Measurements from ENCODE around the gene LDLRAD4. TPM values are rescaled to one million over a fixed set of nuclear protein-coding genes. Genes with fewer than 3 reads are reported as not detected.

The LDLRAD4 gene
- total and polyA plus RNA-seq, 9 of the 15 experiments (the other 6 are each of a cell fraction or from before 2014, with no cell fraction given) = 0.01 TPM; not detected in 8

GRCh38 chr18:13194239-13194638 is 24.3 kb upstream of the LDLRAD4 start:
- in situ Hi-C loops (cut with MboI) = no loop called here
- ChIA-PET POLR2A (interaction anchor here (0.7 kb wide), 1 partner anchor 11 kb away, joined by 3 read pairs; no protein-coding TSS in a partner anchor), CTCF (ENCODE audit: low intra/inter-chr PET ratio) (no interaction called here)
- no peak overlapping the region for H3K4me3 ChIP-seq
- no peak overlapping the region for H2AFZ ChIP-seq (ENCODE audit: low read depth, low read length)
- no peaks in the 10 kb centered on the region for H3K9me1 ChIP-seq (ENCODE audit: control insufficient read depth, insufficient read depth, low read length)
- ATAC-seq = no peak
- no peaks in the 10 kb centered on the region; a peak in 1 of 5 replicates for H3K4me1 ChIP-seq (replicated peaks in 1 of 2; ENCODE audit: control insufficient read depth in 2 of 2, insufficient read depth in 2 of 2, low read length in 2 of 2)
- WGBS (ENCODE audit: insufficient coverage, low coverage, missing lambda C conversion rate) = 0% methylated on average over 2 of the region's 2 CpGs
- peaks cover under 1% of the 10 kb centered on the region; the same call in 1 of the 2 replicates for H3K9me3 ChIP-seq (replicated peaks; ENCODE audit: control insufficient read depth, insufficient read depth, low read depth, low read length)
- no peak for FAIRE-seq
- no peak overlapping the region for H3K4me2 ChIP-seq (ENCODE audit: insufficient read depth, low read length)
- no peaks in the 10 kb centered on the region for H3K36me3 ChIP-seq (ENCODE audit: control insufficient read depth, insufficient read depth, low read length)
- no peaks in the 10 kb centered on the region for H4K20me1 ChIP-seq (replicated peaks; ENCODE audit: control insufficient read depth, insufficient read depth, low read length)
- H3K27ac ChIP-seq (ENCODE audit: extremely low read depth, low read depth, low read length) = no peak overlapping the region
- intact Hi-C loops (cut with micrococcal nuclease) = no loop called here
- no peak for DNase-seq (ENCODE audit: extremely low read depth in 1 of 4, low spot score in 3 of 4)
- H3K79me2 ChIP-seq (ENCODE audit: control insufficient read depth, insufficient read depth, low read length) = no peaks in the 10 kb centered on the region
- no peak overlapping the region for H3K9ac ChIP-seq (ENCODE audit: insufficient read depth in 1 of 2, low read depth in 2 of 2, low read length in 2 of 2)
- H3K27me3 ChIP-seq (ENCODE audit: control insufficient read depth in 2 of 2, insufficient read depth in 2 of 2, low read length in 2 of 2) = peaks cover 3 to 4% of the 10 kb centered on the region in 2 experiments; a peak in 2 of 5 replicates
- TF ChIP-seq KDM5B (IDR thresholded peaks at IDR 0.05; ENCODE audit: insufficient replicate concordance, low read depth, low read length) = no peak
- TF ChIP-seq C11orf30 (IDR thresholded peaks at IDR 0.05; ENCODE audit: low read depth) = peak; percentile 6; the same call in 1 of the 2 replicates
- no peak for TF ChIP-seq ZNF699 (CRISPR knock-in tag; IDR thresholded peaks at IDR 0.05; ENCODE audit: insufficient replicate concordance)
- TF ChIP-seq RFX5 (IDR thresholded peaks at IDR 0.05; ENCODE audit: low read depth, low read length) = 0 out of 2 replicates have a peak, but pooled peaks have one; percentile 66
- BruUV-seq (replicated peaks) = no TSS peak

DNA sequence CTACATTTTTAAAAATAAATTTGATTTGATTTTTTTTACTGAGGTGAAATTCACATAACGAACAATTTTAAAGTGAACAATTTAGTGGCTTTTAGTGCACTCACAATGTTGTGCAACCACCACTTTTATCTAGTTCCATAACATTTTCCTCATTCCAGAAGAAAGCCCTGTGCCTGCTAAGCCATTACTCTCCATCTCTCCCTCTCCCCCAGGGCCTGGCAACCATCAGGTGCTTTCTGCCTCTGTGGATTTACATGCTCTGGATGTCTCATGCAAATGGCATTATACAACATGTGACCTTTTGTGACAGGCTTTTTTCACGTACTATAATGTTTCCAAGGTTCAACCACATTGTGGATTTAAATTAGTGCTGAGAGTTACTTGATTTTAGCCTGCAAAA is 19.9 kb upstream of the LDLRAD4 start:
- DNase-seq (ENCODE audit: extremely low read depth in 1 of 4, low spot score in 3 of 4) (no peak), ATAC-seq (no peak), FAIRE-seq (no peak)
- no peak overlapping the region for H3K9ac ChIP-seq (ENCODE audit: insufficient read depth in 1 of 2, low read depth in 2 of 2, low read length in 2 of 2)
- WGBS (ENCODE audit: insufficient coverage, low coverage, missing lambda C conversion rate) = 0% methylated on average over 2 of the region's 2 CpGs
- ChIA-PET CTCF (ENCODE audit: low intra/inter-chr PET ratio) (no interaction called here), POLR2A (no interaction called here)
- intact Hi-C loops (cut with micrococcal nuclease) (no loop called here), in situ Hi-C loops (cut with MboI) (no loop called here)
- H3K79me2 ChIP-seq (ENCODE audit: control insufficient read depth, insufficient read depth, low read length) = no peaks in the 10 kb centered on the region
- H3K4me2 ChIP-seq (ENCODE audit: insufficient read depth, low read length) = no peak overlapping the region
- no peak overlapping the region for H3K4me3 ChIP-seq
- no peaks in the 10 kb centered on the region for H4K20me1 ChIP-seq (replicated peaks; ENCODE audit: control insufficient read depth, insufficient read depth, low read length)
- BruUV-seq (replicated peaks) = no TSS peak
- peaks cover 2% of the 10 kb centered on the region for H3K9me3 ChIP-seq (replicated peaks; ENCODE audit: control insufficient read depth, insufficient read depth, low read depth, low read length)
- no peaks in the 10 kb centered on the region for H3K9me1 ChIP-seq (ENCODE audit: control insufficient read depth, insufficient read depth, low read length)
- no peak overlapping the region for H2AFZ ChIP-seq (ENCODE audit: low read depth, low read length)
- H3K27me3 ChIP-seq (ENCODE audit: control insufficient read depth in 2 of 2, insufficient read depth in 2 of 2, low read length in 2 of 2) = no peaks in the 10 kb centered on the region; a peak in 1 of 5 replicates
- H3K36me3 ChIP-seq (ENCODE audit: control insufficient read depth, insufficient read depth, low read length) = no peaks in the 10 kb centered on the region
- H3K4me1 ChIP-seq (replicated peaks in 1 of 2; ENCODE audit: control insufficient read depth in 2 of 2, insufficient read depth in 2 of 2, low read length in 2 of 2) = no peaks in the 10 kb centered on the region; a peak in 1 of 5 replicates
- no peak overlapping the region for H3K27ac ChIP-seq (ENCODE audit: extremely low read depth, low read depth, low read length)
- TF ChIP-seq PRDM10 (IDR thresholded peaks at IDR 0.05; ENCODE audit: partially characterized antibody) (no peak), ZKSCAN8 (CRISPR knock-in tag; IDR thresholded peaks at IDR 0.05) (no peak), ZNF75A (CRISPR knock-in tag; IDR thresholded peaks at IDR 0.05) (no peak), ZNF384 (IDR thresholded peaks at IDR 0.05; ENCODE audit: low read depth, low read length) (no peak), TAF1 (IDR thresholded peaks at IDR 0.05; ENCODE audit: control insufficient read depth, extremely low read depth, insufficient read depth, low read length, severe bottlenecking) (no peak), ARHGAP35 (IDR thresholded peaks at IDR 0.05; ENCODE audit: partially characterized antibody) (no peak)

Data from K562 (cell line).